HCT116 (cell line): Measurements from ENCODE around the gene DTD1. TPM values are rescaled to one million over a fixed set of nuclear protein-coding genes. Genes with fewer than 3 reads are reported as not detected.

Experiments used
- ATAC-seq: fragments of 200-7000 bp; cut with Tn5 transposase; 2 replicates; pipeline ENCODE4 v1.9.1; 2020; ENCODE audit warnings: mild to moderate bottlenecking, moderate library complexity
- BruUV-seq: library from RNA; stranded (reverse); fragments of 400-500 nt; replicated peaks from 2 replicates; lab custom pipeline; 2021; lab: Mats Ljungman, UMichigan
- CTCF ChIA-PET: fragments of 300-600 bp; sonication (Branson Sonifier 250); formaldehyde crosslinking; loops from one replicate; lab custom pipeline; 2021; ENCODE audit warnings: antibody characterized with exemption; lab: Charles Lee
- POLR2A ChIA-PET: fragments of 300-600, 350-600 bp; sonication (Branson Sonifier 250); formaldehyde crosslinking; loops from one replicate; lab custom pipeline; 2021; ENCODE audit warnings: antibody characterized with exemption; lab: Charles Lee
- RAD21 ChIA-PET, 2 experiments: fragments of 300-600 bp; sonication (Branson Sonifier 250); formaldehyde crosslinking; loops; one replicate each; lab custom pipeline; 2023; ENCODE audit warnings: low total read pairs in 2 of 2; ENCODE audit not compliant: uncharacterized antibody in 2 of 2, unreplicated experiment in 2 of 2, low non-redundant PET in 1 of 2; lab: Charles Lee
- DNase-seq: peaks from one replicate; pipeline ENCODE4 v3.0.0-alpha.2; 2010; ENCODE audit warnings: low read depth, low spot score
- H2AFZ ChIP-seq: fragments of 200-600 bp; shearing (Covaris generic), sonication (generic); 2 replicates; pipeline ENCODE4 v1.6.1; 2017; ENCODE audit warnings: low read depth, mixed run types, mixed read lengths, antibody characterized with exemption, low read length; ENCODE audit not compliant: poor library complexity, severe bottlenecking
- H3K27ac ChIP-seq: 2 replicates; pipeline ENCODE4 v1.5.1; 2012; ENCODE audit warnings: low read depth, low read length
- H3K27me3 ChIP-seq: fragments of 200-600 bp; sonication (generic); 2 replicates; pipeline ENCODE4 v1.6.1; 2016; ENCODE audit warnings: mixed run types, low read length, mixed read lengths; ENCODE audit not compliant: insufficient read depth
- H3K36me3 ChIP-seq, 2 experiments: fragments of 200-500 bp in 1 of 2; fragments of 200-600 bp in 1 of 2; sonication (Bioruptor generic) in 1 of 2; sonication (generic) in 1 of 2; 2 replicates each; pipeline versions ENCODE4 v1.5.1 to v1.6.1; 2014 to 2016; ENCODE audit warnings: low read length in 2 of 2, inconsistent platforms in 1 of 2, mixed read lengths in 1 of 2, mixed run types in 1 of 2; ENCODE audit not compliant: insufficient read depth in 2 of 2, control insufficient read depth in 1 of 2
- H3K4me1 ChIP-seq, 2 experiments: fragments of 200-600 bp in 1 of 2; sonication (generic) in 1 of 2; 2 replicates each; pipeline versions ENCODE4 v1.5.1 to v1.6.1; 2012 to 2017; ENCODE audit warnings: low read length in 2 of 2, inconsistent platforms in 1 of 2, mild to moderate bottlenecking in 1 of 2, mixed read lengths in 1 of 2, mixed run types in 1 of 2, moderate library complexity in 1 of 2; ENCODE audit not compliant: insufficient read depth in 2 of 2, control insufficient read depth in 1 of 2
- H3K4me2 ChIP-seq: fragments of 200-600 bp; sonication (generic); 2 replicates; pipeline ENCODE4 v1.6.1; 2017; ENCODE audit warnings: mixed run types, low read length, mixed read lengths
- H3K4me3 ChIP-seq, 2 experiments: fragments of 200-600 bp in 1 of 2; sonication (generic) in 1 of 2; replicated peaks in 1 of 2; 2 replicates each; pipeline ENCODE4 v1.5.1; 2011 to 2016; ENCODE audit warnings: low read length in 2 of 2, control low read depth in 1 of 2, low read depth in 1 of 2, mild to moderate bottlenecking in 1 of 2, mixed read lengths in 1 of 2, mixed run types in 1 of 2
- H3K79me2 ChIP-seq: fragments of 200-600 bp; sonication (generic); 2 replicates; pipeline ENCODE4 v1.6.1; 2017; ENCODE audit warnings: mild to moderate bottlenecking, mixed run types, low read length, moderate library complexity, mixed read lengths; ENCODE audit not compliant: insufficient read depth
- H3K9ac ChIP-seq: fragments of 200-600 bp; sonication (generic); 2 replicates; pipeline ENCODE4 v1.6.1; 2016; ENCODE audit warnings: low read length, mixed read lengths
- H3K9me2 ChIP-seq: fragments of 200-600 bp; sonication (generic), shearing (Covaris generic); 2 replicates; pipeline ENCODE4 v1.6.1; 2017; ENCODE audit warnings: mixed run types, mild to moderate bottlenecking, moderate library complexity; ENCODE audit not compliant: insufficient read depth
- H3K9me3 ChIP-seq, 2 experiments: fragments of 200-500 bp in 1 of 2; fragments of 200-600 bp in 1 of 2; sonication (Bioruptor generic) in 1 of 2; sonication (generic) in 1 of 2; 2 replicates each; pipeline ENCODE4 v1.6.1; 2014 to 2017; ENCODE audit warnings: low read length in 2 of 2, mixed read lengths in 2 of 2, inconsistent platforms in 1 of 2, low read depth in 1 of 2, mild to moderate bottlenecking in 1 of 2, mixed run types in 1 of 2, moderate library complexity in 1 of 2; ENCODE audit not compliant: control insufficient read depth in 1 of 2, insufficient read depth in 1 of 2
- H4K20me1 ChIP-seq: fragments of 200-600 bp; sonication (generic), shearing (Covaris generic); 2 replicates; pipeline ENCODE4 v1.6.1; 2017; ENCODE audit warnings: mixed run types, mild to moderate bottlenecking, moderate library complexity; ENCODE audit not compliant: insufficient read depth
- ATF3 ChIP-seq: IDR thresholded peaks from 2 replicates; pipeline ENCODE4 v1.6.1; 2012
- EGR1 ChIP-seq: IDR thresholded peaks from 2 replicates; pipeline ENCODE4 v1.6.1; 2012; ENCODE audit warnings: low read depth
- EZH2phosphoT487 ChIP-seq: fragments of 200-600 bp; IDR thresholded peaks from 2 replicates; pipeline ENCODE4 v1.6.1; 2018; ENCODE audit warnings: antibody characterized with exemption, borderline replicate concordance
- FOSL1 ChIP-seq: IDR thresholded peaks from 2 replicates; pipeline ENCODE4 v1.6.1; 2012; ENCODE audit warnings: low read depth
- MAX ChIP-seq: IDR thresholded peaks from 2 replicates; pipeline ENCODE4 v1.6.1; 2012
- POLR2AphosphoS5 ChIP-seq: IDR thresholded peaks from 2 replicates; pipeline ENCODE4 v1.6.1; 2011; ENCODE audit warnings: mild to moderate bottlenecking, low read depth, low read length, moderate library complexity
- RAD21 ChIP-seq: IDR thresholded peaks from 2 replicates; pipeline ENCODE4 v1.6.1; 2012; ENCODE audit warnings: low read depth, mild to moderate bottlenecking
- REST ChIP-seq: IDR thresholded peaks from 2 replicates; pipeline ENCODE4 v1.6.1; 2012; ENCODE audit warnings: low read depth
- SIN3A ChIP-seq: IDR thresholded peaks from 2 replicates; pipeline ENCODE4 v1.6.1; 2012; ENCODE audit warnings: low read depth
- YY1 ChIP-seq: IDR thresholded peaks from 2 replicates; pipeline ENCODE4 v1.6.1; 2011; ENCODE audit warnings: low read length, low read depth, moderate library complexity, mild to moderate bottlenecking; ENCODE audit not compliant: insufficient replicate concordance; ENCODE audit errors: extremely low read depth
- ZBTB33 ChIP-seq: IDR thresholded peaks from 2 replicates; pipeline ENCODE4 v1.6.1; 2011; ENCODE audit warnings: mild to moderate bottlenecking, low read length, moderate library complexity; ENCODE audit not compliant: insufficient replicate concordance; ENCODE audit errors: extremely low read depth
- ZFX ChIP-seq: fragments of 450-650 bp; IDR thresholded peaks from 2 replicates; pipeline ENCODE4 v1.6.1; 2017
- intact Hi-C: fragments of 100-400 bp; cut with micrococcal nuclease; formaldehyde crosslinking; loops from 2 replicates; pipeline ENCODE4 v1.10.0; 2022
- total RNA-seq: library from RNA; stranded (reverse); gene quantifications from one replicate; pipeline ENCODE4 v1.2.1, GENCODE V29; 2021; ENCODE audit not compliant: unreplicated experiment

Gene DTD1
- total RNA-seq, 1 experiment from 2014 or later: 54.5 TPM

GRCh38 chr20:18645196-18645745, 57.4 kb downstream of the DTD1 start:
- Histone ChIP-seq H3K9ac (no peak overlapping the region), H3K79me2 (no peaks in the 10 kb centered on the region), H3K4me1 (no peaks in the 10 kb centered on the region), H3K36me3 (no peaks in the 10 kb centered on the region), H3K4me3 (no peak overlapping the region), H3K9me3 (no peaks in the 10 kb centered on the region), H3K4me2 (no peak overlapping the region), H4K20me1 (no peaks in the 10 kb centered on the region), H2AFZ (no peak overlapping the region), H3K27ac (no peak overlapping the region), H3K9me2 (no peaks in the 10 kb centered on the region), H3K27me3 (no peaks in the 10 kb centered on the region)
- ChIA-PET CTCF (no interaction called here), RAD21 (no interaction called here), POLR2A (no interaction called here)
- ATAC-seq: no peak
- no TSS peak for BruUV-seq
- no peak for TF ChIP-seq POLR2AphosphoS5
- no peak for TF ChIP-seq EZH2phosphoT487
- no peak for TF ChIP-seq EGR1
- no peak for TF ChIP-seq ZFX
- TF ChIP-seq SIN3A: no peak
- TF ChIP-seq YY1: no peak
- TF ChIP-seq REST: no peak
- no peak for TF ChIP-seq MAX
- no peak for TF ChIP-seq FOSL1
- TF ChIP-seq ATF3: no peak
- TF ChIP-seq RAD21: no peak
- TF ChIP-seq ZBTB33: no peak
- no peak for DNase-seq
- intact Hi-C loops: no loop called here
